C4-2B (cell line): ENCODE data around the gene DTNA.

Experiments
- ZFX ChIP-seq: fragments of 450-650 bp; IDR thresholded peaks from 2 replicates; pipeline ENCODE4 v1.6.1; 2017
- TF ChIP-seq, protein P1 (sequence below): fragments of 450-650 bp; conservative IDR thresholded peaks from 2 replicates; pipeline ENCODE4 v1.5.1; 2017; ENCODE audit warnings: mild to moderate bottlenecking

DNA sequence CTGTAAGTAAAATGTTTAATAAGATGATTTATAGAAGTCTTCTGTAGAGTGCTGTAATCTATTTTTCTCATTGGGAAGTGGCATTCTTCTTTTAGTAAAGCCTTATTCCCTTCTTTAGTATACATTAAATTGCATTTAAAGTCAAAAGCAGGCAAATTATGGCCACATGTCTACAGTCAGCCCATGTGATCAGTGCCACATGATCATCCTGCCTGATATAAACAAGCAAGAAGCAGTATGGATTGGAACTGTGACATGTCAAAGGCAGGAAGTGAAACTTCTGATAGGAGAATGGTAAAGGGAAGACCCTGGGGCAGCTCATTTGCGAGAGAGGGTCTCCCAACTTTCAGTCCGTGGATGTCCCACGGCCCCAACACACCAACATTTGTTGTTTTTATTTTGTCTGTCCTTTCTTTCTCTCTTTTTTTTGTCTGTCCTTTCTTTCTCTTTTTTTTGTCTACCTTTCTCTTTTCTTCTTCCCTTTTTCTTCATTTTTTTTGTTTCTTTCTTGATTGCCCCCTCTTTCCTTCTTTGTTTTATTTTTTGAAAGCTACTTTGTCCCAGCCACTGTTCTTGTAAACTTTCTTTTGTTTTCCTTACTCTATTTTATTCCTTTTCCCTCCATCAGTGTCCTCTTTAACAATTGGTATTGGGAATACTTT, 154.9 kb downstream of the DTNA start:
- TF ChIP-seq, protein P1, sequence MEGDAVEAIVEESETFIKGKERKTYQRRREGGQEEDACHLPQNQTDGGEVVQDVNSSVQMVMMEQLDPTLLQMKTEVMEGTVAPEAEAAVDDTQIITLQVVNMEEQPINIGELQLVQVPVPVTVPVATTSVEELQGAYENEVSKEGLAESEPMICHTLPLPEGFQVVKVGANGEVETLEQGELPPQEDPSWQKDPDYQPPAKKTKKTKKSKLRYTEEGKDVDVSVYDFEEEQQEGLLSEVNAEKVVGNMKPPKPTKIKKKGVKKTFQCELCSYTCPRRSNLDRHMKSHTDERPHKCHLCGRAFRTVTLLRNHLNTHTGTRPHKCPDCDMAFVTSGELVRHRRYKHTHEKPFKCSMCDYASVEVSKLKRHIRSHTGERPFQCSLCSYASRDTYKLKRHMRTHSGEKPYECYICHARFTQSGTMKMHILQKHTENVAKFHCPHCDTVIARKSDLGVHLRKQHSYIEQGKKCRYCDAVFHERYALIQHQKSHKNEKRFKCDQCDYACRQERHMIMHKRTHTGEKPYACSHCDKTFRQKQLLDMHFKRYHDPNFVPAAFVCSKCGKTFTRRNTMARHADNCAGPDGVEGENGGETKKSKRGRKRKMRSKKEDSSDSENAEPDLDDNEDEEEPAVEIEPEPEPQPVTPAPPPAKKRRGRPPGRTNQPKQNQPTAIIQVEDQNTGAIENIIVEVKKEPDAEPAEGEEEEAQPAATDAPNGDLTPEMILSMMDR, result no peak
- no peak for TF ChIP-seq ZFX
